ENCODE results near the gene TBC1D4. TPM values are rescaled to one million over a fixed set of nuclear protein-coding genes. Genes with fewer than 3 reads are reported as not detected.

Gene TBC1D4
- total RNA-seq, 4 donors from 2014 or later, result 31.0 to 91.3 (median 46.1) TPM

DNA sequence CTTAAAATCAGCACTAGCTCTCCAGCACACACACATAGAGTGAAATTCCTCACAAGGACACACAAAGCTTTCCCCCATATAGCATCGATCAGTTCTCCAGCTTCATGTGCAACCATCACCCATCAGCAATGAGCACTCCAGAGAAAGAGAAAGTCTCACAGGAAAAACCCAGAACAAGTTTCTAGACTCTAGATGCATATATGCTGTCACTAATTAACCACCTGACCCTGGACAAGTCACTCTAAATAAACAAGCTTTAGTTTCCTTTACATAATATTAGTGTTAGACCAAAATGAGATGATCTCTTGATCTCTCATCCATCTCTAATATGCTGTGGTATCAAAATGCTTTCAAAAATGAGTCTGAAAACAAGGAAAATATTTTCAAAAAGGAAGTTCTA lies 81.2 kb downstream of the TBC1D4 start:
- H3K4me3 ChIP-seq, result no peak overlapping the region
- no peak for DNase-seq
- H3K27ac ChIP-seq, result no peak overlapping the region
- H3K27me3 ChIP-seq, result no peaks in the 10 kb centered on the region
- no peaks in the 10 kb centered on the region for H3K36me3 ChIP-seq
- WGBS, 2 donors (ENCODE audit: low coverage in 1 of 2), result 83 to 100% methylated on average over 1 of the region's 1 CpG
- peaks cover 0 to 2% (median 0%) of the 10 kb centered on the region in 4 donors for H3K4me1 ChIP-seq
- TF ChIP-seq POLR2A (IDR thresholded peaks at IDR 0.05) (no peak), EP300 (IDR thresholded peaks at IDR 0.05; ENCODE audit: low read depth) (no peak), POLR2AphosphoS5 (IDR thresholded peaks at IDR 0.05) (no peak)
- TF ChIP-seq, protein P1, sequence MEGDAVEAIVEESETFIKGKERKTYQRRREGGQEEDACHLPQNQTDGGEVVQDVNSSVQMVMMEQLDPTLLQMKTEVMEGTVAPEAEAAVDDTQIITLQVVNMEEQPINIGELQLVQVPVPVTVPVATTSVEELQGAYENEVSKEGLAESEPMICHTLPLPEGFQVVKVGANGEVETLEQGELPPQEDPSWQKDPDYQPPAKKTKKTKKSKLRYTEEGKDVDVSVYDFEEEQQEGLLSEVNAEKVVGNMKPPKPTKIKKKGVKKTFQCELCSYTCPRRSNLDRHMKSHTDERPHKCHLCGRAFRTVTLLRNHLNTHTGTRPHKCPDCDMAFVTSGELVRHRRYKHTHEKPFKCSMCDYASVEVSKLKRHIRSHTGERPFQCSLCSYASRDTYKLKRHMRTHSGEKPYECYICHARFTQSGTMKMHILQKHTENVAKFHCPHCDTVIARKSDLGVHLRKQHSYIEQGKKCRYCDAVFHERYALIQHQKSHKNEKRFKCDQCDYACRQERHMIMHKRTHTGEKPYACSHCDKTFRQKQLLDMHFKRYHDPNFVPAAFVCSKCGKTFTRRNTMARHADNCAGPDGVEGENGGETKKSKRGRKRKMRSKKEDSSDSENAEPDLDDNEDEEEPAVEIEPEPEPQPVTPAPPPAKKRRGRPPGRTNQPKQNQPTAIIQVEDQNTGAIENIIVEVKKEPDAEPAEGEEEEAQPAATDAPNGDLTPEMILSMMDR (IDR thresholded peaks at IDR 0.05), result no peak
- in situ Hi-C loops (cut with MboI; ENCODE audit: low pct_ligation_motif_present in 1 of 4, low pct_unique_long_range_greater_than_20kb in 1 of 4, low sequenced_read_pairs in 3 of 4) (no loop called here), intact Hi-C loops (cut with DNase I; ENCODE audit: low total_unique reads) (no loop called here)
- no peaks in the 10 kb centered on the region for H3K9me3 ChIP-seq

DNA sequence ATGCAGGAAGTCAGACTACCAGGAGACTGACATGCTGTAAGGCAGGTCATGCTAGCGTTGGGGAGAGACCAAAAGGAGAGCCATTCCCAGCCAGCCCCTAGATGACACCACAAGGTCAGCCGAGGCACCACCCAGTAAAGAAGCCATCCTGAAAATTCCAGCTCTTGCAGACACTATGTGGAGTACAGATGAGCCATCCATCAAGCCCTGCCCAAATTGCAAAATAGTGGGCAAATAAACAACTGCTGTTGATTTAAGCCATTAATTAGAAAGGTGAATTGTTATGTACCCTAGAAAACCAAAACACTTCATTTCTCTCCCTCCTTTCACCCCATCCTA lies 82.1 kb downstream of the TBC1D4 start:
- WGBS, 2 donors (ENCODE audit: low coverage in 1 of 2), result 94 to 100% methylated on average over 1 to 2 of the region's 2 CpGs
- in situ Hi-C loops (cut with MboI; ENCODE audit: low pct_ligation_motif_present in 1 of 4, low pct_unique_long_range_greater_than_20kb in 1 of 4, low sequenced_read_pairs in 3 of 4), result no loop called here
- Histone ChIP-seq H3K4me3 (no peak overlapping the region), H3K27me3 (no peaks in the 10 kb centered on the region), H3K27ac (no peak overlapping the region), H3K36me3 (no peaks in the 10 kb centered on the region), H3K4me1 (peaks cover 0 to 2% (median 0%) of the 10 kb centered on the region in 4 donors), H3K9me3 (no peaks in the 10 kb centered on the region)
- intact Hi-C loops (cut with DNase I; ENCODE audit: low total_unique reads), result no loop called here
- TF ChIP-seq EP300 (IDR thresholded peaks at IDR 0.05; ENCODE audit: low read depth) (no peak), POLR2AphosphoS5 (IDR thresholded peaks at IDR 0.05) (no peak), POLR2A (IDR thresholded peaks at IDR 0.05) (no peak)
- TF ChIP-seq, protein P1 (IDR thresholded peaks at IDR 0.05), result no peak
- DNase-seq, result no peak

DNA sequence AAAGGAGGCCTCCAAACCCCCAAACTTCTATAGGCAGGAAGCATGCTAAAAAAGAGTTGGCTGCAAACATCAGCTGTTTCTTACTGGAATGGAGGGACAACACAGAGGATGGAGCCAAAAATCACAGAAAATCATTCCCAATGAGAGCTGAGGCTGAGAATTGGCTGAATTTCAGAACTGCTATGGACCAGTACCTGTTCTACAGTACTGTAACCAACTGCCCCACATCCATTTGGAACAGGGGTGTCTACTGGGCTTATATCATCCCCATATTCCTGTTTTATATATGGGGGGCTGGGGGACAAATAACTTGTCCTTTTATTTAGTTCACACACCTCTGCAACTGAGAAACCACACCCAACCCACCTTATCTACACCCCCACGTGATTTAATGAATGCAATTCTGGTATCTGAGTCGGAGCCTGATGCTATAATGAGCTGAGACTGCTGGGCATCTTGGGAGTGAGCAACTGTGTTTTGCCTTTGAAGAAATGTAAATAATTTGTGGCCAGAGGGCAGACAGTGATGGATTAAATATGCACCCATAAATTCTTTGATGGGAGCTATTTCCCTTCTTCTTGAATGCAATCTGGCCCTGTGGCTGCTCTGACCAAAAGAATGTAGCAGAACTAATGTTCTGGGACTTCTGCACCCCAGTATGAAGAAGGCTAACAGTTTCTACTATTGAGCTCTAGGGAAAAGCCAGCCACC lies 82.6 kb downstream of the TBC1D4 start:
- no peaks in the 10 kb centered on the region for H3K9me3 ChIP-seq
- H3K4me1 ChIP-seq, result peaks cover 0 to 2% (median 0%) of the 10 kb centered on the region in 4 donors
- in situ Hi-C loops (cut with MboI; ENCODE audit: low pct_ligation_motif_present in 1 of 4, low pct_unique_long_range_greater_than_20kb in 1 of 4, low sequenced_read_pairs in 3 of 4) (no loop called here), intact Hi-C loops (cut with DNase I; ENCODE audit: low total_unique reads) (no loop called here)
- H3K27ac ChIP-seq, result no peak overlapping the region
- WGBS, 2 donors (ENCODE audit: low coverage in 1 of 2), result 82% methylated on average over 2 of the region's 2 CpGs; no CpG with 5 or more reads in 1 of the 2 donors
- TF ChIP-seq POLR2A (IDR thresholded peaks at IDR 0.05), result no peak
- no peak for TF ChIP-seq POLR2AphosphoS5 (IDR thresholded peaks at IDR 0.05)
- TF ChIP-seq EP300 (IDR thresholded peaks at IDR 0.05; ENCODE audit: low read depth), result no peak
- TF ChIP-seq, protein P1 (IDR thresholded peaks at IDR 0.05), result no peak
- H3K36me3 ChIP-seq, result no peaks in the 10 kb centered on the region
- H3K4me3 ChIP-seq, result no peak overlapping the region
- no peaks in the 10 kb centered on the region for H3K27me3 ChIP-seq
- DNase-seq, result no peak

DNA sequence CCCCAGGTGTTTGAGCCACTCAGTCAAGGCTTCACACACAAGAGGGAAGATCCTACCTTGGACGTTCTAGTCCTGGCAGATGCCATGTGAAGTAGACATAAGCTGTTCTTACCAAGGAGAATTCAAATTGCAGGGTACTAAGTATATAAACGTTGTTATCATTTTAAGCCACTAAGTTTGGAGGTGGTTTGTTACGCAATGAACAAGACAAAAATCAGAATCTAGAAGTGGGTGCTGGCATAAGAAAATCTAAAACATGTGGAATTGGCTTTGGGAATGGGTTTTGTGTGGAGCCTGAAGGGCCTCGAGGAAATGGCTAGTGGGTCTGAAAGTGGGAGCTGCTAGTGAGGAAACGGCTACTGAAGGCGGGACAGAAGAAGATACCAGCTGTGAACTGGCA lies 83.9 kb downstream of the TBC1D4 start:
- no peak overlapping the region for H3K4me3 ChIP-seq

More for the DNA sequence above, 83.9 kb downstream of the TBC1D4 start:
- H3K9me3 ChIP-seq, result no peaks in the 10 kb centered on the region
- no peaks in the 10 kb centered on the region for H3K27me3 ChIP-seq
- in situ Hi-C loops (cut with MboI; ENCODE audit: low pct_ligation_motif_present in 1 of 4, low pct_unique_long_range_greater_than_20kb in 1 of 4, low sequenced_read_pairs in 3 of 4) (no loop called here), intact Hi-C loops (cut with DNase I; ENCODE audit: low total_unique reads) (no loop called here)
- no peaks in the 10 kb centered on the region for H3K36me3 ChIP-seq
- 82 to 92% methylated on average over 4 to 6 of the region's 6 CpGs for whole genome bisulfite sequencing, 2 donors (ENCODE audit: low coverage in 1 of 2)
- peaks cover 0 to 2% (median 0%) of the 10 kb centered on the region in 4 donors for H3K4me1 ChIP-seq
- H3K27ac ChIP-seq, result no peak overlapping the region
- no peak for DNase-seq
- TF ChIP-seq, protein P1 (IDR thresholded peaks at IDR 0.05), result no peak
- TF ChIP-seq POLR2A (IDR thresholded peaks at IDR 0.05) (no peak), POLR2AphosphoS5 (IDR thresholded peaks at IDR 0.05) (no peak), EP300 (IDR thresholded peaks at IDR 0.05; ENCODE audit: low read depth) (no peak)
